IPS-15b (cell line): ENCODE measurements around the gene SLC43A3.

Experiments used
- H3K27me3 ChIP-seq: one replicate; pipeline ENCODE4 v1.6.1; 2013; ENCODE audit warnings: low read length; ENCODE audit not compliant: control insufficient read depth, insufficient read depth
- H3K36me3 ChIP-seq: one replicate; pipeline ENCODE4 v1.6.1; 2013; ENCODE audit warnings: low read length; ENCODE audit not compliant: control insufficient read depth, insufficient read depth
- H3K4me1 ChIP-seq: one replicate; pipeline ENCODE4 v1.6.1; 2013; ENCODE audit warnings: mild to moderate bottlenecking, low read length; ENCODE audit not compliant: control insufficient read depth, insufficient read depth
- H3K4me3 ChIP-seq: one replicate; pipeline ENCODE4 v1.5.1; 2013; ENCODE audit warnings: low read depth, low read length
- H3K9ac ChIP-seq: one replicate; pipeline ENCODE4 v1.6.1; 2013; ENCODE audit warnings: low read depth, mild to moderate bottlenecking, low read length
- H3K9me3 ChIP-seq: one replicate; pipeline ENCODE4 v1.6.1; 2013; ENCODE audit warnings: mild to moderate bottlenecking, low read length; ENCODE audit not compliant: control insufficient read depth, insufficient read depth

SLC43A3 gene

DNA sequence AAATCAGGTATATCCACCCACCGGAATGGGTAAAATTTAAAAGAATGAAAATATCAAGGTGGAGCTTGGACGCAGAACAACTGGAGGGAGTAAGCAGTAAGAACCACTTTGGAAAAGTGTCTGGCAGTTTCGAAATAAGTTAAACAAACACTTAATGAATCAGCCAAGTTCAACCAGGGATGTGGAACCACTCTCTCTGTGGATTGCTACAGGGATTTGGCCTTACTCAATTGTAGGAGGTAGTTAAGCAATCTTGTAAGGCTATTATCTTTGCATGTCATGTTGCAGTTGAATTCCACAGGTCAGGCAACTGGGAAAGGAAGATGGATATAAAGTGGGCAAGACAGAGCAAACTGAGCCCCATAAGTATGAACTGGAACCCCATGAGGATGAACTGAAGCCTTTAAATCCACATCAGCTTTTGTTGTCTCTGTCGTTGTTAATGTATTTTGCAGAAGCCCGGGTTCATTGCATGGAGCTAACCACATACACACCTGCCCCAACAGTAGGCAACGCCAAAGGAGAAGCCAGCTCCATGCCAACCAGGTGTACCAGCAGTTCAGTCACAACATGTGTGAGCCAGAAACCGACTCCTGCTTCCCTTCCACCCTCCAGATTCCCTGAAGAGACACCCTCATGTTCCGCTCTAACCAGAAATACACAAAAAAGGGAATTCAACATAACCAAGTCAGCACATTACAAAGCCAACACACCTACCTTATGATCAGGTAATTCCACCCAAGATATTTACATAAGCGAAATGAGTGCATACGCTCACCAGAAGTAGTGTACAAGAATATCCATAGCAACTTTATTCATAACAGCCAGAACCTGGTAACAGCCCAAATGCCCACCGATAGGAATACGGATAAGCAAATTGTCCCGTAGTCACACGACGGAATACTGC, 8.0 kb upstream of the SLC43A3 start:
- Histone ChIP-seq H3K27me3 (no peaks in the 10 kb centered on the region), H3K4me1 (no peaks in the 10 kb centered on the region), H3K9me3 (no peaks in the 10 kb centered on the region)

DNA sequence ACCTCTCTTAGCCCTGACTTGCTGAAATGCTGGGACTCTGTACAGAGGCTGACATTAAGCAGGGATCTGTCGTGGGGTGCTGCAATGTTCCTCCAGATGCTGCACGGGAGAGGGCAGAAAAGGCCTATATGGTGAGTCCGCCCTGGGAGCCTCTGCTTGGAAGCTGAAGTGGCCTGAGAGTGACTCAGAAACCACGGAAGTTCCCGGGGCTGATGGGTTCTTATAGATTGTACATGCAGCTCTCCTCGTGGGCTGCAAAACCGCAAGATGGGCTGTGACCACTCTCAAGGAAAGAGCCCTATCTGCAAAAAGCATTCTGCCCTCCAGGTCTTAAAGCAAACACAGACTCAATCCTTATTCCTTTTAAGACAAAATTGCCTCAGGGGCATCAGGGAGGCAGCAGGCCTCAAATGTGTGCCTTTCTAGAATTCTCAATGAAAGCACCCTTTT, 5.8 kb upstream of the SLC43A3 start:
- H3K9me3 ChIP-seq: no peaks in the 10 kb centered on the region
- peaks cover 20% of the 10 kb centered on the region for H3K27me3 ChIP-seq
- H3K36me3 ChIP-seq: no peaks in the 10 kb centered on the region
- H3K4me3 ChIP-seq: no peak overlapping the region
- H3K4me1 ChIP-seq: no peaks in the 10 kb centered on the region
- H3K9ac ChIP-seq: no peak overlapping the region

More for the DNA sequence above, 8.0 kb upstream of the SLC43A3 start:
- Histone ChIP-seq H3K36me3 (no peaks in the 10 kb centered on the region), H3K9ac (no peak overlapping the region), H3K4me3 (no peak overlapping the region)

DNA sequence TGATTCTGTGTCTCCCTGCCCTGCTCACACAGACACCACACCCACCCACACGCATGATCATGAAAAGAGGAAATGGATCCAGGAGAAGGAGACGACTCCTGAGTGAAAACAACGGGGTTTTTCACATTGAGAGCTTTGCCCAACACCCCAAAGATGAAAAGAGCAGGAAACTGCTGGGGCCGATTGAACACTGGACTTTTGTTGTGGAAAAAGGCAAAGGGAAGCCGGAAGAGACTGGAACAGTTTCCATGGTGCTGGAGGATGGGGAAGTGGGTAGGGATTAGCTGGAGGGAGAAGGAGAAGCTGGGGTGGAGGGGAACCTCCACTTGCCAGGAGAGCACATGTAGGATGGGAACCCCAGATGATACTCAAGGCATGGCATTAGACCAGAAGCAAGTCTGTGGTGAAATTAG, 5.2 kb upstream of the SLC43A3 start:
- Histone ChIP-seq H3K27me3 (peaks cover 25% of the 10 kb centered on the region), H3K4me3 (no peak overlapping the region), H3K9ac (no peak overlapping the region), H3K4me1 (peaks cover 4% of the 10 kb centered on the region), H3K9me3 (no peaks in the 10 kb centered on the region), H3K36me3 (no peaks in the 10 kb centered on the region)

DNA sequence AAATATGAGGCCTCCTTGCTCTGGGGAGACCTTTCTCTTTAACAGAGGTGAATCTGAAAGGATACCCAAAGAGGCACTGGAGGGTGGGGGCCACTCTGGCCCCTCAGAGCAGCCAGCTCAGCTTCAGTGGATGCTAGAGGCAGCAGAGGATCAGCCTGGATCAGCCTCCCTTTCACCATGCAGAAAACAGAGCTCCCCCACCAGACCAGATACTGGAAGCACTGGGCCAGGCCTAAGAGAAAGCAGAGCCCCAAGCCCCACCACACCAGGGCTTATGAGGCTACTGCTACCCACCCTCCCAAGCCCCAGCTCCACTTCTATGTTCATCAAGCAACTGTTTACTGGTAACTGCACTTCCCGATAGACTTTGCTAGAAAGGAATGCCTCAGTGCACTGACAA, 4.0 kb upstream of the SLC43A3 start:
- H3K27me3 ChIP-seq: peaks cover 32% of the 10 kb centered on the region
- no peaks in the 10 kb centered on the region for H3K36me3 ChIP-seq
- peaks cover 6% of the 10 kb centered on the region for H3K4me1 ChIP-seq
- no peaks in the 10 kb centered on the region for H3K9me3 ChIP-seq
- H3K9ac ChIP-seq: no peak overlapping the region
- H3K4me3 ChIP-seq: no peak overlapping the region

DNA sequence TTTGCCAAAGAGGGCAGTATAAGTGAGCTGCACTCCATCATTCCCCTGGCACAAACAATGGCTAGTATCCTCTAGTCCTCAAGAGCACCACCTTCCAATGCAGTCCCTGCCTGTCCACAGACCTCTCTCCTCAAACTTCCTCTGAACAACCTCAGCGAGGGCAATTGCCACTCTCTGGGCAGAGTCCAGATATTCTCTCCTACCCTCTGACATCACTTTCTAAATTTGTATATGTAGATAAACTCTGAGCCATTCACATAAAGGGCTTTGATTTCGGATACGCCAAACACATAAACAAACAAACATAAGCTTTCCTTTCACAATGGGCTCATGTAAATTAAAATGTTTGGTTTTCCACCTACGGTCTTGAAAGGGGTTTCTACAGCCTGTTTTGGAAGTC, 3.0 kb upstream of the SLC43A3 start:
- Histone ChIP-seq H3K9me3 (no peaks in the 10 kb centered on the region), H3K36me3 (peaks cover 2% of the 10 kb centered on the region), H3K9ac (no peak overlapping the region), H3K4me1 (peaks cover 6% of the 10 kb centered on the region), H3K27me3 (peaks cover 39% of the 10 kb centered on the region), H3K4me3 (no peak overlapping the region)

DNA sequence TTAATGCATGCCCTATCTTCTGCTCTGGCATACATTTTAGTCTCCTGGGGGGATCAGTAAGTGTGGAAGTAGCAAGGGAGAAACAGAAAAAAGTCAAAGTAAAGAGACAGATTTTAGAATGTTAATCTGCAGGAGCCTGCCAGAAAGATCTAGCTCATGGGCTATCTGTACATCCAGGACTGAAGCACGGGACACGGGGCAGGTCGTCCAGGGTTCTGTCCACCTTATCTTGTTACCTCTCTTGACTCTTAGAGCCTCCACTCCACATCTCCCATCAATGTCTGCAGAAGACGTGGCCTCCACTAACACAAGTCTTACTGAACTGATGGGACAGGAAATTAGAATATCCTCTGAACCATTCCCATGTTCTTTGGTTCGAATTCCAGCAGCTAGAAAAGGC, 1.7 kb upstream of the SLC43A3 start:
- peaks cover 11% of the 10 kb centered on the region for H3K36me3 ChIP-seq
- peaks cover 39% of the 10 kb centered on the region for H3K27me3 ChIP-seq
- H3K9me3 ChIP-seq: no peaks in the 10 kb centered on the region
- no peak overlapping the region for H3K9ac ChIP-seq
- H3K4me3 ChIP-seq: no peak overlapping the region
- peaks cover 6% of the 10 kb centered on the region for H3K4me1 ChIP-seq

DNA sequence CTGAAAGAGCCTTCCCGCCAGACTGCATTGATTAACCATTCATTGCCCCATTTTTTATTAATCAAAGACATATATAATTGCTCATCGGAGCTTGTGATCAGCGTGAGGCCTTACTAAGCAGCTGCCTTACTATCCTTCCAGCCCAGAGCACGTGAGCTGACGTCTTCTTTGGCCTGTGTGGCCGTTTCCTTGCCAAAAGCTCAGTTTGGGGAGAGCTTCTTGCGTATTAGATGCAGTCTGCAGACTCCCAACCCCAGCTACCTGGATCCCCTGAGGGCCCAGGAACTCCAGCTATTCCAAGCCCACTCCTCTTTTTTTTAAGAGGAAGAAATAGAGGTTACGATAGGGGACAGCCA, 784 bp upstream of the SLC43A3 start:
- H3K4me1 ChIP-seq: peaks cover 6% of the 10 kb centered on the region
- H3K9ac ChIP-seq: no peak overlapping the region
- H3K4me3 ChIP-seq: no peak overlapping the region

DNA sequence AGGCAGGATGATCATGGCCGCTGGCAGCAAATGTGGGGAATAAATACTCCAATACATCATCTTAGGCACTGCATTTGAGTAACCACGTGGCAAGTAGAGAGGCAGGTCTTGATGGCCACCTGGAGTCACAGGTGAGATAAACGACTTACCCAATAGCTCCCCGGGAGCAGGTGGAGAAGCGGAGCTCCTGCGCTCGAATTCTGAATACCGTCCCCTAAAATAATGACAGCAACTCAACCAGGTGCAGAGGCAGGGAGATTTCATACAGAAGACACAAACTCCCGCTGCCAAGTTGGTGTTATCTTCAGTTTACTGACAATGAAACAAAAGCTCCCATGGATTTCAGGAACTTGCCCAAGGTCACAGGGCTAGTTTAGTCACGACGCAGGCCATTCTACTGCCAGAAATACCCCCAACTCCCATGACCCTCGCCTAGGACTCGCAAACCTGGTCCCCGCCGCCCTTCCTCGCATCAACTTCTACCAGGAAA, 437 bp downstream of the SLC43A3 start:
- Histone ChIP-seq H3K4me3 (peak overlapping the region; percentile 60), H3K4me1 (peaks cover 6% of the 10 kb centered on the region), H3K9me3 (no peaks in the 10 kb centered on the region), H3K27me3 (peaks cover 39% of the 10 kb centered on the region), H3K9ac (peak overlapping the region; percentile 65), H3K36me3 (peaks cover 11% of the 10 kb centered on the region)

More for the DNA sequence above, 784 bp upstream of the SLC43A3 start:
- H3K36me3 ChIP-seq: peaks cover 11% of the 10 kb centered on the region
- H3K9me3 ChIP-seq: no peaks in the 10 kb centered on the region
- peaks cover 39% of the 10 kb centered on the region for H3K27me3 ChIP-seq

DNA sequence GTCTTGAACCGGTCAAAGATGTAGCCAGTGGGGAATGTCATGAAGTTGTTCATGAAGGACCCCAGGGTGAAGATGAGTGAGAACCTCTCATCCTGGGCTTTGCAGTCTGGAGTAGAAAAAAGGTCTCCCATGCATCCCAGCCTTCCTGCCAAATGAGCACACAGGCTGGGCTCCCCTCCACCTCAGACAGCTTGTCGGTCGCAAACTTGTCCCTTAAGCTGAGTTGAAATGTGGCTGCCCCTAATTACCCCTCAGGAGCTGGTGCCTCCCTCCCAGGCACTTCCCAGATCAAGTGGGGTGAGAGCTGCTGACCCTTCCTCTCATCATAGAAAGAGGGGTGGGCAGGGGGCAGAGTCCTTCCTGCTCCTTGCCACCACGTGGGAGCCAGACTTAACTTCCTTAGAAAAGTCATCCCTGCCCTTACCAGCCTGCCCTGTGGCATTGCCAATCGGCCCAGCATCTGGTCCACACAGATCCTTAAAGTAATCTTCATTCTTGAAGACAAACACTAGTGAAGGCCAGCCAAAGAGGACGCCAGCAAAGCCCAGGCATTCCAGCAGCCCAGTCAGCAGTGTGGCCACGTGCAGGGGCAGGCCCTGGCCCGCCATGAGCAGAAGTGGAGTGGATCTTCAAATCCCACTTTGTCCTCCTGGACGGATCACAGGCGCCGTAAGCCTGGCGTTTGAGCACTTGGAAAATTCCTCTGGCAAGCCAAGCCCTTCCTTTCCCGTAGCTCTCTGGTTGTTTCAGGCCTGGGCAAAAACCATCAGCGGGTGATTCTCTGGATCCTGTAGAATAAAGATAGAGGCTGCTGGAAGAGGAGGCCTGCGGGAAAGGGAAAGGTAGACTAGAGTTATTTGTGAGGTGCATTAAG, 1.1 kb downstream of the SLC43A3 start:
- Histone ChIP-seq H3K27me3 (peaks cover 39% of the 10 kb centered on the region), H3K36me3 (peaks cover 13% of the 10 kb centered on the region), H3K4me1 (peaks cover 6% of the 10 kb centered on the region), H3K9me3 (no peaks in the 10 kb centered on the region), H3K4me3 (peak overlapping the region; percentile 60), H3K9ac (no peak overlapping the region)

DNA sequence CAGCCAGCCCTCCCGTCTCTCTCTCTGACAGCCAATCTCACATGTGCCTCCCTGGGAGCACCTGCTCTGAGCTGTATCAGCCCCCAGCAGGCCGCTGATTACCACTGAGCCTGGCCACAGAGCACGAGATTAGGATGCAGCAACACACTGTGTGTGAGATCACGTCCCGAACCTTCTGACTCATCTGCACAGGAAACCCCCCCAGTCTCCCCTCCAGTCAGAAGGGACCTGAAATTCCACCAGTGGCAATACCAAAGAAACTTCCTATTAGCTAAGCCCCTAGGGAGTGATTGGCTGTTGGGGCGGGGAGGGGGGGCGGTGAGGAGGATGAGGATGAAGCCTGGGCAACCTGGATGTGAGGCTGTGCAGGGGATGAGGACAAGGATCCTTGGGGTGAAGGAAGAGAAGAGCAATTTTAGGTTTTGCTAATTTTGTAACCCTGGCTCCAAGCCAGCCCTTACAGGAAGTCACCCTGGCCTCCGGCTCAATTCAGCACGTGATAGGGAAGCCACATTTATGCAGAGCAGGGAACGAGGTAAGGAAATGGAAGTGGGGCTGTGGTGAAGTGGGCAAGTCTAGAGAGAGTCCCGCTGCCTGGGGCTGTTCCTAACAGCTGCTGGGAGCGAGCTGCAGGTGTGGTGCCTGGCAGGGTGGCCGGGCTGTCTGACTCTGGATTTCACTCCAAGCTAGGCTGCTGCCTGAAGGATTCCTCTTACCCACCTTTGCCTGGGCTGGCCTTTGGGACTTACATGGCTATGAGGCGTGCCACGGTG, 1.9 kb downstream of the SLC43A3 start:
- Histone ChIP-seq H3K36me3 (peaks cover 13% of the 10 kb centered on the region), H3K4me1 (peaks cover 6% of the 10 kb centered on the region), H3K4me3 (no peak overlapping the region), H3K9me3 (no peaks in the 10 kb centered on the region), H3K27me3 (peaks cover 39% of the 10 kb centered on the region), H3K9ac (no peak overlapping the region)

DNA sequence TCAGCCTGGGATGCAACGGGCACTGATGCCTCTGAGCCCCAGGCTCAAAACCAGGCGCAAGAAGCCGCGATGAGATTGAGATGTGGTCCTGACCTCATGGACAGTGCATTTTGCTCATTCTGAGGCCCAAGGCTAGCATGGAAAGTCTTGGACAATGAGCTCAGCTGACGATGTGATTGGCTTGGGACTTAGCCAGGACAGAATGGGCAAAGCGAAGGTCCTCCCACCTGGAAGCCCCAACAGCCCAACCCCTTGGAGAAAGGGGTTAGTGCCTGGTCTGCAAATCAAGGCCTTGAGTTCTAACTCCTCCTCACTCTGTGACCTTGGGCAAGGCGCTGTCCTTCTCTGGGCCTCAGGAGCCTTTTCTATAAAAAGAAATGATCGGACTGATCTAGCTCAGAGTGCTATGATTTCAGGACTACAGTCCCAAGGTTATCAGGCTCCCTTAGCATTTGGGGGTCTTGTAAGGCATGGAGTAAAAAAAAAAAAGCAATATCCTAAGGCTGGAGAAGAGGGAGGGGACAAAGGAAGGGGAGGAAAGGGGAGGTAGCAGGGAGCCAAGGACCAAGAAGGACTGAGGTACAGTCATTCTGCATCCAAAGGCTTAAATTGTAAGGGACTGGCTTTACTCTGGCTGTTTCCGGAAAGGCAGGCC, 2.7 kb downstream of the SLC43A3 start:
- Histone ChIP-seq H3K27me3 (peaks cover 33% of the 10 kb centered on the region), H3K9me3 (no peaks in the 10 kb centered on the region), H3K4me3 (no peak overlapping the region), H3K4me1 (peaks cover 6% of the 10 kb centered on the region), H3K9ac (no peak overlapping the region), H3K36me3 (peaks cover 14% of the 10 kb centered on the region)
